Tibial nerve (tissue), 4 donors: Measurements from ENCODE around the gene CXXC5.

Source experiments
- EP300 ChIP-seq, 2 donors: sonication (generic); formaldehyde crosslinking; IDR thresholded peaks; one replicate each; pipeline ENCODE4 v1.6.1; 2017; ENCODE audit warnings: antibody characterized with exemption in 2 of 2, mild to moderate bottlenecking in 1 of 2
- POLR2A ChIP-seq, 2 donors: fragments of 450-650 bp; IDR thresholded peaks; one replicate each; pipeline ENCODE4 v1.6.1; 2017; ENCODE audit warnings: antibody characterized with exemption in 2 of 2, mild to moderate bottlenecking in 2 of 2, moderate library complexity in 2 of 2
- TF ChIP-seq, protein P1 (sequence below), 5 experiments: fragments of 200-600 bp in 3 of 5; fragments of 450-650 bp in 2 of 5; sonication (generic) in 3 of 5; IDR thresholded peaks; one replicate each; pipeline ENCODE4 v1.5.1; 2016 to 2019; ENCODE audit warnings: antibody characterized with exemption in 5 of 5, mild to moderate bottlenecking in 3 of 5, moderate library complexity in 2 of 5

DNA sequence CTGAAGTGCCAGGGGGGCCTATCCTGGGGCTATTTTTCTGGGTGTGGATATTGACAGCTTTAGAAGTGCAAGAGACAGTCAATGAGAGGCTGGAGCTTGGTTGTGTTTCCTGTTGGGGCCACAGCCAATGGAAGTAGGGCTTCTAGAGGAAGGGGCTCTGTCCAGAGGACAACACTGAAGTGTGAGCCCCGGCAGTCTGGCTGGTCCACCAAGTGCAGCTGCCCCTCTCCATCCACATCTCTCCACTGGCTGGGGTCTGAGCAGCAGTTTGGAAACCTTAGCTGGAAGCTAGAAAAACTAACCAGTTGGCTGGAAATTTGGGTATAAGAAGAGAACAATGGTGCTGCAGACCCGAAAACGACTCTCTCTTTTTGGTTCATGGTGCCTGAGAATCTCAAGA is 83.1 kb downstream of the CXXC5 start:
- TF ChIP-seq POLR2A (IDR thresholded peaks at IDR 0.05) (no peak), EP300 (IDR thresholded peaks at IDR 0.05) (no peak)
- TF ChIP-seq, protein P1, sequence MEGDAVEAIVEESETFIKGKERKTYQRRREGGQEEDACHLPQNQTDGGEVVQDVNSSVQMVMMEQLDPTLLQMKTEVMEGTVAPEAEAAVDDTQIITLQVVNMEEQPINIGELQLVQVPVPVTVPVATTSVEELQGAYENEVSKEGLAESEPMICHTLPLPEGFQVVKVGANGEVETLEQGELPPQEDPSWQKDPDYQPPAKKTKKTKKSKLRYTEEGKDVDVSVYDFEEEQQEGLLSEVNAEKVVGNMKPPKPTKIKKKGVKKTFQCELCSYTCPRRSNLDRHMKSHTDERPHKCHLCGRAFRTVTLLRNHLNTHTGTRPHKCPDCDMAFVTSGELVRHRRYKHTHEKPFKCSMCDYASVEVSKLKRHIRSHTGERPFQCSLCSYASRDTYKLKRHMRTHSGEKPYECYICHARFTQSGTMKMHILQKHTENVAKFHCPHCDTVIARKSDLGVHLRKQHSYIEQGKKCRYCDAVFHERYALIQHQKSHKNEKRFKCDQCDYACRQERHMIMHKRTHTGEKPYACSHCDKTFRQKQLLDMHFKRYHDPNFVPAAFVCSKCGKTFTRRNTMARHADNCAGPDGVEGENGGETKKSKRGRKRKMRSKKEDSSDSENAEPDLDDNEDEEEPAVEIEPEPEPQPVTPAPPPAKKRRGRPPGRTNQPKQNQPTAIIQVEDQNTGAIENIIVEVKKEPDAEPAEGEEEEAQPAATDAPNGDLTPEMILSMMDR (IDR thresholded peaks at IDR 0.05) = no peak
